ENCODE measurements around the gene CA7.

The CA7 gene

GRCh38 chr16:66901626-66902025 lies 57.4 kb downstream of the CA7 start:
- H3K36me3 ChIP-seq = no peaks in the 10 kb centered on the region
- no peak overlapping the region for H3K27ac ChIP-seq
- H3K4me3 ChIP-seq (ENCODE audit: low read depth in 1 of 2, low read length in 1 of 2) = no peak overlapping the region
- no peaks in the 10 kb centered on the region for H3K4me1 ChIP-seq (ENCODE audit: control insufficient read depth in 1 of 2, insufficient read depth in 1 of 2, low read depth in 1 of 2, low read length in 1 of 2)
- no peaks in the 10 kb centered on the region for H3K9me3 ChIP-seq
- H3K27me3 ChIP-seq = no peaks in the 10 kb centered on the region
- TF ChIP-seq, protein P1, sequence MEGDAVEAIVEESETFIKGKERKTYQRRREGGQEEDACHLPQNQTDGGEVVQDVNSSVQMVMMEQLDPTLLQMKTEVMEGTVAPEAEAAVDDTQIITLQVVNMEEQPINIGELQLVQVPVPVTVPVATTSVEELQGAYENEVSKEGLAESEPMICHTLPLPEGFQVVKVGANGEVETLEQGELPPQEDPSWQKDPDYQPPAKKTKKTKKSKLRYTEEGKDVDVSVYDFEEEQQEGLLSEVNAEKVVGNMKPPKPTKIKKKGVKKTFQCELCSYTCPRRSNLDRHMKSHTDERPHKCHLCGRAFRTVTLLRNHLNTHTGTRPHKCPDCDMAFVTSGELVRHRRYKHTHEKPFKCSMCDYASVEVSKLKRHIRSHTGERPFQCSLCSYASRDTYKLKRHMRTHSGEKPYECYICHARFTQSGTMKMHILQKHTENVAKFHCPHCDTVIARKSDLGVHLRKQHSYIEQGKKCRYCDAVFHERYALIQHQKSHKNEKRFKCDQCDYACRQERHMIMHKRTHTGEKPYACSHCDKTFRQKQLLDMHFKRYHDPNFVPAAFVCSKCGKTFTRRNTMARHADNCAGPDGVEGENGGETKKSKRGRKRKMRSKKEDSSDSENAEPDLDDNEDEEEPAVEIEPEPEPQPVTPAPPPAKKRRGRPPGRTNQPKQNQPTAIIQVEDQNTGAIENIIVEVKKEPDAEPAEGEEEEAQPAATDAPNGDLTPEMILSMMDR (IDR thresholded peaks at IDR 0.05) = no peak

DNA sequence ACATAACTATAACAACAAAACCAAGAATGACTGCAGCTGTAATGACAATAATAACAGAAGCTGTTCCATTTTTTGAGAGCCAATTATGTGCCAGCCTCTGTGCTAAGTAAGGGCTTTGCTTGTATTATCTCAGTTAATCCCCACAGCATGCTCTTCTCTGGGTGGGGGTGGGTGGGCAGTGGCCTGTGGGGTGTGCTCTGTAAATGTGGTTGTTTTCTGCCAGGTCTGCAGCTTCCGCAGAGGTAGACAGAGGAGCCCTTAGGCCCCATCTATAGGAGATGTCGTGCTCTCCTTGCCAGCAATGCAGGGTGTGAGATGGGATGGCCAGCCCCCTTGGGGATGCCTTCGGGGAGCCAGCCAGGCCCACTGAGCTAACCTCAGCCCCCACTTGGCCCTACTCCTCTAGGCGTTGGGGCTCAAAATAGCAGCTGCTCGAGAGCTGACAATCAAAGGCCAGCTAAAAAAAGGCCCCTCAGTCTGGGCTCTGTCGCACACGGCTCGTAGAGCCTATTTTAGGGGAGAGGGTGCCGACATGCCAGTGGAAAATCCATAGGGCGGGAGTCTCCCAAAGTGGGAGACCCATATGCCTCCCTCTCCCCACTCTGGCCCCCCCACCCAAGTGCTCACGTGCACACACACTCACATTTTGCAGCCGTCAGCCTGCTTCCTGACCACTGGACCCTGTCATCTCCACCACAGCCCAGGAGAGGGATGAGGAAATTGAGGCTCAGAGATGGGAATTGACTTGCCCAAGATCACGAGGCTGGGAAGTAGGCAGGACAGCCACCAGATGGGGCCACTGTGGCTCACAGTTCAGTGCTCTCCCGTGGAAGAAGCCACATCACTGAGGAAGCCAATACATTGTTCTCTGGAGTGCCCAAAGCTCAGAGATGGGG lies 58.7 kb downstream of the CA7 start:
- Histone ChIP-seq H3K27me3 (no peaks in the 10 kb centered on the region), H3K4me3 (ENCODE audit: low read depth in 1 of 2, low read length in 1 of 2) (no peak overlapping the region), H3K36me3 (no peaks in the 10 kb centered on the region), H3K9me3 (no peaks in the 10 kb centered on the region), H3K4me1 (ENCODE audit: control insufficient read depth in 1 of 2, insufficient read depth in 1 of 2, low read depth in 1 of 2, low read length in 1 of 2) (no peaks in the 10 kb centered on the region), H3K27ac (no peak overlapping the region)
- TF ChIP-seq, protein P1 (IDR thresholded peaks at IDR 0.05) = no peak
